Hematopoietic multipotent progenitor cell treated with erythropoietin and hydrocortisone succinate and interleukin-3 and kit ligand, for 4 days (in vitro differentiated cells): Measurements from ENCODE around the gene CD248.

Source experiments
- DNase-seq: peaks from one replicate; pipeline ENCODE4 v3.0.0-alpha.2; 2015

CD248 gene

DNA sequence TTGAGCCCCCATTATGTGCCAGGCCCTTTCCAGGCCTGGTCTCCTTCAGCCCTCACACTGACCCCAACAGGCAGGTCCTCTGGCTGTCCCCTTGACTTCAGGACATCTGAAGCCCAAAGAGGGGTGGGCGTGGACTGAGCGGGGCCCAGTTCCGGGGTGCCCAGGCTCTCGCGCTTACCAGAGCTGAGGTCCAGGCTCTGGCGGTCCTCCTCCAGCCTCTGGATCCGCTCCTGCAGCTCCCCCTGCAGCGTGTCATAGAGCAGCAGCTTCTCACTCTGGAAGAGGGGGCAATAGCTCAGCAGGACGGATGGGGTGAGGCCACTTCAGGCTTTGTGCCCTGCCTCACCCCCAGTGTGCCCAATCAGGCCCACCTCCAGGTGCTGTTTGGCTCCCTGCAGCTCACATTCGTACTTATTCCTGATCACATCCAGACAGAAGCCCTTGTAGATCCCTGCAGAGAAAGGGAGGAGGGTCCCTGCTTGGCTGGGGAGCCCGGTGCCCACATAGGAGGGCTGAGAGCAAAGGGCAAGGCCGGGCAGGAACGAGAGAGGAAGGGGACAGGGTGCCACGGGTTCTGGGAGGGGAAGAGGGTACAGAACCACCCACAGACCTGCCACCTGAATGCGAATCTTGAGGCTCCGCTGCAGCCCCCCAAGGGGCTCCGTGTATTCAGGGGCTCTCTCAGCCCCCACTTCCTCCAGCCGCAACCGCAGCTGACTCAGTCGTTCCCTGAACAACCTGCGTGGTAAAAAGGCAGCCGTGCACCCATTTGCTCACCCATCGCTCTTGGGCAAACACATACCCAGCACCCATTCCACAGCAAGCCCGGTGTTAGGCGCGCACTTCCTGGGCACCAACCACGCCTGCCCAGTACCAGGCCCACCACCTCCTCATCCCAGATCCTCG lies 24.0 kb upstream of the CD248 start:
- DNase-seq, result no peak

DNA sequence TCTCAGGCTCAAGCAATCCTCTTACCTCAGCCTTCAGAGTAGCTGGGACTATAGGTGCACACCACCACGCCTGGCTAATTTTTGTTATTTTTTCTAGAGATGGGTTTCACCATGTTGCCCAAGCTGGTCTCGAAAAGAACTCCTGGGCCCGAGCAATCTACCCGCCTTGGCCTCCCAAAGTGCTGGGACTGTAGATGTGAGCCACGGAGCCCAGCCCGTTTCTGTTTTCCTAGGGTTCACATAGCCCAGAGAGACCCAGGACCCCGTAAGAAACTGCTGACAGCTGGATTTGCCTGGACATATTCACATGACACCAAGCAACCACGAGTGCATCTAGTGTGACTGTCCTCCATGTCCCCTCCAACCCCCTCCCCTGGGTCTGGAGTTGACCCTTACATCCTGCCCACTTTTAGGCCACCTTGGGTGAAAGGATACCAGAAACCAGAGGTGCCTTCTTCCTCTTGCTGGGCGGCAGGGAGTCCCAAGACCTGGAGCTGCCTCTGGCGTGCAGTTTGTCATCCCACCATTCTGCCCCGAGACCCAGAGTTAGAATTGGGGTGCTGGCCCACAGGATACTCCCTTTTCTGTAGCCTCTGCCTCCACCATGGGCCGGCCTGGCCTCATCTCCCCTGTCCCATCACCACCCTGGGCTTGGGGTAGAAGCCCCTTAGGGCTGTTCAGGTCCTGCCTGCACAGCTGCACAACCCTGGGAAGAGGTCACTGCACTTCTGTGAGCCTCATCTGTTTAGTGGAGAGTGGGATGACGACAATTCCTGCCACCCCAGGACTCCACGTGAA lies 23.0 kb upstream of the CD248 start:
- no peak for DNase-seq

DNA sequence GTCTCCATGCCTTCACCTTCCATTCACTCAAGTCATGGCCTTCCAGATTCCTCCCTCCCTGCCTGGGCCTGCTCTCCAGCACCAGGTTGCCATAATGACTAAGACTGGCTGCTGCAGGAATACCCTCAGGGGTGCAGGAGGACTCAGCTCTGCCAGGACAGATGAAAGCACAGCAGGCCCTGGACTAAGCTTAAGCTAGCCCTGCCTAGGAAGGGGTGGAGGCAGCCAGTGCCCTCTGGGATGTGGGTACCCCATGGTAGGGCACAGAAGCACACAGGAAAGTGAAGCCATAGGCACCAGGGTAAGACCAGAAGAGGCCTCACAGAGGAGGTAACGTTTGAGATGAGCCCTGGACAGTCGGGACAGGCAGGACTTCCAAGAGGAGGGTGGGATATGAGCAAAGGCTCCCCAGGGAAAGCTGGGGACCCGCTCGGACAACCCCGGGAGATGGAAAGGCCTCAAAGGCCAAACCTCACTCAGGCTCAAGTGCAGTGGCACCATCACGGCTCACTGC lies 22.4 kb upstream of the CD248 start:
- no peak for DNase-seq

DNA sequence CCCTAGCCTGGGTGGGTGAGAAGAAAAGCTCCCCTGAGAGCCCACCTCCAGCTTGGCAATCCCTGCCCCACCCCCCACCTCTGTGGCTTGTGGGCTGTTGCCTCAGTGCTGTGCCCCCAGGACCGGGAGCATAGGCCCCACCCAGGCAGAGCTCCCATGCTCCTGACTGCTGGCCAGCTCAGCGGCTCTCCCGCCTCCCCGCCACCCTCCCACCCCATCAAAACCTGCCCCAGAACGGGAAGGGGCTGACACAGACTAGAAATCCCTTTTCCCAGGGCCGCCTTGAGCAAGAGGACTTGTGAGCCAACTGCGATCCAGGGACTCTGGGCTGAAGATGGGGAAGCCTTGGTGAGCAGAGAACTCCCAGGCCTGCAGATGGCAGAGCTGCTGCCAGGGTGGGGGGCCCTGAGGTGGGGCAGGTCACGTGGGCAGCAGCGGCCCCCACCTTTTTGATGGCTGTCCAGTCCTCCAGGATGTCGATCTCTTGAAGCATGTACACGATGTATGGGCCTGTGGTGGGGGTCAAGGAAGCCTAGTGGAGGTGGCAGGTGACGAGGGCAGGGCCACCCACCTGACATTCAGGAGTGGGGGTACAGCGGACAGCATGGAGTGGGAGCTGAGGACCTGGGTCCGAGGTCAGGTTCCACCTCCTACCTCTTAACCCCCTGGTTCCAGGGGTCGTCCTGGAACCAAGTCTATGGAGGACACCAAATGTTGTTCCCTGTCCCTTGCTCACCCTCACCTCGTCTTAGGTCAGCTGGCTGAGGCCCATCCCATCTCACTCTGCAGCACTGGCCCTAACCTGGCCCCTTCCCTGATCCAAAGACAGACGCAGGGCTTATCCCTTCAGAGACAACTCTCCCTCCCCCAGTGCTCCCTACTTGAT lies 21.7 kb upstream of the CD248 start:
- no peak for DNase-seq

DNA sequence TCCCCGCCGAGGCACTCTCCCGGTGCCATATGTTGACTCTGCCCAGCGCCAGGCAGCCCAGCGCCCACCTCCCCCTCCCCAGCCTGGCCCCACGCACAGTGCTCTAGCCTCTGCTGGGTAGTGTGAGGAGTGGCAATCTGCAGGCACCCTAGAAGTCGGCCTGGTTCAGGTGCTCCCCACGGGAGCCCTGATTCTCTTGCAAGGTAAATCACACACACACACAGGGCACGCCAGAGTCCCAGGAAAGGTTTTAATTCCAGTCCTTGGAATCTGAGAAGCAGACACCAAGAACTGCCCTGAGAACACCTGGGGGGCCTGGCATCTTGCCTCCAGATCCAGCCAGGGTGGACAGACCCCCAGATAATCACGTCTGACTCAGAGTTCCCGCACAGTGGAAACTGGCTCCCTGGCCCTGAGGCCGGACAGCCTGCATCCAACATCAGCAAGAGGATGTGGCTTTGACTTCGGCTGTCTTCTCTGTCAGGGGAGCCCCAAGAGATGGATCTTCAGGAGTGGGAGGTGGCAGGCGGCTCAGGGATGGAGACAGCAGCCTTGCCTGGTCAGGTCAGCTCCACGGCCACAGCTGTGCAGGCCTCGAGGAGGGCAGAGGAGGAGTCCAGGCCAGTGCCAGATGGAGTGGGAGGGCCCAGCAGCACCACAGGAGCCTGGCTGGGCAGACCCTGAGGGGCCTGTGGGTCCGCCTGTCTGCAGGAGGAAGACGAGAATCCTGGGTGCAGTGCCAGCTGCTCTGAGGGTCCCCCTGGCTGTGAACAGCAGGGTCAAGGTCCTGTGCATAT lies 20.5 kb upstream of the CD248 start:
- no peak for DNase-seq

DNA sequence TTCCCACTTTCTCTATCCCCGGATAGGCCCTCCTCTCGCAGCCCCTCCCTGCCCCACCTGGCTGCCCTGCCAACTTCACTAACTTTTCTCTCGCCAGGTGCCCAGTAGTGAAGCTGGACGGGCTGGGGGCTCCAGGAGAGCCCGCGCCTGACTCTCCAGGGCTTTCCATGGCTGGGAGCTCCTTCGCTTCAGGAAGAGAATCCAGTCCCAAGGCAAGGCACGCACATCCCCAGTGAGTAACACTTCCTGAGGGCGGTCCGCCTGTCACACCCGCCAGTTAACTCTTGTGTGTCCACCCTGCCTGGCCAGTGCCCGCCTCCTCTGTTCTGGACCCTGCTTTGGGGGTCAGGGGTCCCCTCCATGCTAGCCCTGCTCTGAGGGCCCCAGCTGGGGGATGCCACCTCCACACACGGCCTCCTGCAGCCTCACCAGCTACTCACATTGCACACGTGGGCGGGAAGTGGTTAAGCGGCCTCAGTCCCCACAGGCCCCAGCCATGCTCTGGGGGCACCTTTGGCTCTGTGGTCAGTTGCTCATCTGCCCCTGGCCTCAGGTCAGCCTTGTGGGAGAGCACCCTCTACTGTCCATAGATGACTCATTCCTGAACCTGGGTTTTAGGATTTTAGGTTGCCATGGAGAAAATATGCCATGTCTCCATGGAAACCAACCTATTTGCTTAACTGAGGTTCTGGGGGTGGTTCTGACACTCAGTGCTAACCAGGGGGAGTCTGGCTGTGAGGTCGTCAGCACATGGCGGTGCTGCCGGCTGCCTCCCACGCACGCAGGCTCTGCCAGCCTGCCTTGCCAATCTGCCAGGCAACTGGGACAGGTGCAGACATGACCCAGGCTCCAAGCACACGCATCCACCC lies 19.6 kb upstream of the CD248 start, which contains the start of gene RIN1:
Gene RIN1 (minus strand): TSS at position 201 of the 869 bp plus-strand sequence. CDS start 32 bp downstream, at position 169.
- DNase-seq, result peak; percentile 79

DNA sequence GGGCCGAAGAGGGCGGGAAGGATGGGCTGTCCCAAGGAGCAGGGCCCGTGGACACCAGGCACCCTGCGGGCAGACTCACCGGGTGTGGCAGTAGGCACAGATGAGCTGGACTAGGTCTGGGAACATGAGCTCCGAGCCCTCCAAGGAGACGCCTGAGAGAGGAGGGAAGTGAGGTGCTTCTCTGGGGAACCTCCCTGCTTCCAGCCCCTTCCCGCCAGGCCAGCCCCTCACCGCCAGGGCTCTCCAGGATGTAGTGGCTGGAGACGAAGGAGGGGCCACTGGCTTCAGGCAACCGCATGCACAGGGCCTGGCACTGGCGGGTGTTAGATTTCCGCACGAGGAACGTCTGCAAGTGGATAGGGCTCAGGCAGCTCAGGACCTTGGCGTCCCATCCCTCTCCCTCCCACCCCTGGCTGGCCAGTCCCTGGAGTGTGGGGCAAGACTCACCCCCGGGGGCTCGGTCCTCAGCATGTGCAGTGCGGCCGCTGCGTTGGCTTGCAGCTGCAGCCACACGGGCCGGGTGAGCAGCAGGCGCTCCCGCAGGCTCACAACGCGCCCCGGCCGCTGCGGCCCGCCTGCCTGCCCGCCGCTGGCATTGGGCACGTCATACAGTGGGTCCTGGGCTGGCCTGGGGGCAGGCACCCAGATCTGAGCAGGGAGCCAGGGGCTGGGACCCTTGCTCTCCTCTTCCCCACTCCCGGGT lies 18.8 kb upstream of the CD248 start:
- DNase-seq, result peak; percentile 48

DNA sequence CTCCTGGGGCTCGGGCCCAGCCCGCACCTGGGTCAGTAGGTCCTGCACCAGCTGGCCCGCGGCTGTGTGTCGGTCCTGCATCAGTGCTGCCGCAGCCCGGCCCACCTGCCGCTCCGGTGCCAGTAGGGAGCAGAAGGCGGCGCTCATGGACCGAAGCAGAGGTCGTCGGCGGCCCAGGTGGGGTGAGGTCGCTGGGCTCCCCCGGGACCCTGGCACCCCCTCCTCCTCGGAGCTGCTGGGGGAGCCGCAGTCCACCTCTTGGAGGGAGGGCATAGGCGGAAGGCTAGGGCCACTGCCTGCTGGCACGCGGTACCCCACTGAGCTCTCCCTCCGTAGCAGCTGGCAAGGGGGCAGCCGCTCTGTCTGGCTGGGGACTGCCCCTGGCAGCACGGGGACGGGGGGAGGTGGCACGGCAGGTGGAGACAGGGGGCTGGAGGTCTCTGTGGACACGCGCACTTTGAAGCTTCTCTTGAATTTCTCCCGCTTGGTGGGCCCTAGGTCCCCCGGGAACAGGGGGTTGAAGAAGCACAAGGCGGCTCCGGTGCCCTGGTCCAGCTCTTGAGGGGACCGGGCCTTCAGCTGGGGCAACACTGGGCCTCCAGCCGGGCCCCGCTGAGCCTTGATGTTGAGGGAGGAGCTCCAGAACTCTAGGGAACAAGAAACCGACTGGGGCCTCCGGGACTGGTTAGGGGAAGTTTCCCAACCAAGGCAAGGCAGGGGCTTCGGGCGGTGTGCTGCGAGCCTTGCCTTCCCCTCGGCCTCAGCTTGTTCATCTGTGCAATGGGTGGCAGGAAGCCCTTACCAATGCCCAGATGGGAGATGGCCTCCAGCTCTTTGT lies 18.0 kb upstream of the CD248 start:
- DNase-seq, result no peak

DNA sequence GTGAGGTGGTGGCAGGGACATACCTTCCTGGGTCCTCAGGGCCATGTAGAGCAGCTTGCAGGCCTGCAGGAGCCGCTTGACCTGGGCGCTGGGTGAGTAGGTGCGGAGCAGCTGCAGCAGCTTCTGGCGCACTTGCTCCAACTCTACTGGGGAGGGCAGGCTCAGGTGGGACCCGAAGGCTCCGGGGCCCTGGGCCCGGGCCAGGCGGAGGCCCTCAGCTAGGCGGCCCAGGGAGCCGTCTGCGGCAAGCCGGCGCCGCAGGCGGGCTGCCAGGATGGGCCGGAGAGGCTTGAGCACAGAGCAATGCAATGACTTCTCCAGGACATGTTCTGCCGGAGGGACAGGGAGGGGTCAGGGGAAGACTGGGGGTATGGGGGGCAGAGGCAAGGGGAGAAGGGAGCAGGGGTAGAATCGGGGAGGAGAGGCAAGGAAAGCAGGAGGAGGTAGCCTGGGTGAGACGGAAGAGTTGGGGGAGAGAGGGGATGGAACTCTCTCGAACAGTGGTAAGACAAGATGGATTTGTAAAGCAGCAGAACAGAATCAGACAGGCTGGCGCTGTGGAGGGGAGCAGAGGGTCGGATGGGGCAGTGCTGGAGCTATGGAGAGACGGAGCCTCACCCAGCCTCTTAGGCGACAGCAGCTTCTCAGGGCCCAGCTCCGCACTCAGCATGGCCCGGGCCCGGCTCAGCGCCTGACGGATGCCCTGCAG lies 17.2 kb upstream of the CD248 start:
- no peak for DNase-seq

DNA sequence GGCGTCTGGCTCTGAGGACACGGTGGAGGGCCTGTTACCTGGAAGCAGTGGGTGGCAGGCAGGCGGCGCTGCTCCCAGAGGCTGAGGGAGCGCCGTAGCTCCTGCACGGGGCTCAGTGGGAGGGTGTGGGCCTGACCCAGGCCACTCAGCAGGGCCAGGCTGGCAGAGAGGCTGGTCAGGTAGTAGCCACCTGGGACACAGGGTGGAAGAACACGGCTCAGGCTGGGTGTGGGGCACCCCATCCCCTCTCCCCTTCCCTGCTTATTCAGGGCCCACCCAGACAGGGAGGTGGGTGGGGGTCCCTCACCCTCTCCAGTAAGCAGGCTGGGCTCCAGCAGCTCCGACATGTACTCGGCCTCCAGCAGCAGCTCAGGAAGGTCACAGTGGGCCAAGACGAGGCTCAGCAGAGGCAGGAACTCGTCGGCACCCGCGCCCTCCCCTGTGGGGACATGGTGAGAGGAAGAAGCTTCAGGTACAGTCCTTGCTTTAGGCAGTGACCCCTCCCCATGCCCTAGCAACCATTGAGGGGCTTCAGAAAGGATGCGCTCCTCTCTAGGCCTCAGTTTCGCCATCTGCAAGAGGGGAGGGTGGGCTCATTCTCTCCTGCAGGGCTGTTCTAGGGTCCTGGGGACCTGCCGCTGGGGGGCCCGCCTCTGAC lies 16.5 kb upstream of the CD248 start:
- no peak for DNase-seq

DNA sequence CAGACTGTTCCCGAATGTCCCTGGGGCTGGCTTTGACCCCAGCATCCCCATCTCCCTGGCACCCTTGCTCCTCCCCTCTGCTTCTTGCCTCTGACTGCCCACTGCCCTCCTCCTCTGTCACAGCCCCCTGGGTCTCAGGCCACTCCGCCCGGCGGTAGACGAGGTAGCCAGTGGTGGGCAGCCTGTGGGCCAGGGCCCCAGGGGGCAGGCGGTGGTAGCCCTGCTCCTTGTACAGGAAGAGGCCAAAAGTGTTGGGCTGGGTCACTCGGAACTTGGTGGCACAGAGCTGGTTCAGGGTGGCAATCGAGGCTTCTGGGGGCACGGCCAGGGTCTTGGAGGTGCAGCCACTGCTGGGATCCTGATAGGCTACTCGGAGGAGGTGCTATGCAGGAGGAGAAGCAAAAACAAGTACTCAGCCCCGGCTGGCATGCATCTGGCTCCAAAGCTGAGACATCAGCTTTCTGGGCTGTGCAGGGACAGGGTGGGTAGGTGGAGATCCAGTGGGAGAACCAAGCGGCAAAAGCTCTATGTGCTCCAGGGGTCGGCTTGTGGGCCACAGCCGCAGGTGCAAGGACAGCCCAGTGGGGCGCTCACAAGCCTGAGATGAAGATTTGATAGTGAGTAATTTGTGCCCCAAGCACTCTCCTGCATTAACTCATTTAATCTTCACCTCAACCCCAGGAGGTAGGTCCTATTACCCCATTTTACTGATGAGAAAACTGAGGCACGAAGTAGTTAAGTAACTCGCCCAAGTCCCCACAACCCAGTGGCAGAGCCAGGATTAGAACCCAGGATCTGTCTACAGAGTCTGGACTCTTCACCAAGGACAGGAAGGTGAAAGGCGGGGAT lies 15.8 kb upstream of the CD248 start:
- no peak for DNase-seq

DNA sequence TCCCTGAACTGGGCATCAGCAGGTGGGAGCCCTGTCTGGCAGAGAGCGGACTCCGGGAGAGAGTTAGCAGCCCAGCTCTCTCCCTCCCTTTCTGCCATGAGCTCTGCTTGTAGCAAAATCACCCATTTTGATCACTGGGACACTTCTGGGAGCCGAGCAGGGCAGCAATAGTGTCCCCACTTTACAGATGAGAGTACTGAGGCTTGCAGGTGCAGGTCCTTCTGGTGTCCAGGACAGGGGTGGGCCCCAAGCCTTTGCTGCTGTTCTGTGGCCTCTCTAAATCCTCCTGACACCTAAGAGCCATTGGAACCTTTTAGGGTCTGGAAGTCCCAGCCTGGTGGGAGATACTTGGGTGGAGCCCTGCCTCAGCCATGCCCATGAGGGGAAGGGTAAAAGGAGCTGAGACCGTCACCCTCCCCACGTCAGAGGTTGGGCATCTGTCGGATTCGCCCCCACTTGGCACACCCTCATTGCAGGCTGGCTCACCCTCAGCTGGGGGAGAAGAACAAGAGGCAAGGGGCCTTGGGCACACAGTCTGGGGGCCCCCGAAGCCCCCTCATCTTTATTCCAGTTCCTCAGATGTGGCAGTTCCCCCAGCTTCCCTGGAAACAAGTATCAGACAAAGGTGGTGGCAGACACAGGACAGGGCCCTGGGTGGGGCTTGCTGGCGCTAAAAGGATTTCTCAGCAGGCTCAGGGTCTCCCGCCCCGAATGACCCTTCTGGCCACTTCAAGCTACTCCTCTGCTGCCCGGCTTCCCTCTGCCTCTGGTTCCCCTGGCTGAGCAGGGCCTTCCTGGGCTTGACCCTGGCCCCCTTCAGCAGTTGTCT lies 14.9 kb upstream of the CD248 start:
- no peak for DNase-seq

DNA sequence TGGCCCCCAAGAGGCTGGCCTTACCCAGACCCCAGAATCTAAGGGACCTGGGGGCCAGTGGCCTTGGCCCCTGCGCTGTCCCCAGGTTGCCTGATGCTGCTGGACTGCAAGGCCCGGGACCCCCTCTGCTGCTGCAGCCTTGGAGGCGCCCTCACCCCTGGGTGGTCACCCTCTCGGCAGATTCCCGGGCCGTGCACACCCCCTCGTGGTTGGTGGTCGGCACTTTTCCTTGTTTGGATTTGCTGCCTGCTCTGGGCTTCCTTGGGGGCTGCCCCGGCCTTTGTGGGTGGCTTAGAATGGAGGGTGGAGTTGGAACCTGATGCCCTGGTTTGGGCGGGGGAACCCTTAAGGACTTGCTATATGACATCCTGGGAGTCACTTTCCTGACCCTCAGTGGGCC lies 14.1 kb upstream of the CD248 start:
- no peak for DNase-seq

DNA sequence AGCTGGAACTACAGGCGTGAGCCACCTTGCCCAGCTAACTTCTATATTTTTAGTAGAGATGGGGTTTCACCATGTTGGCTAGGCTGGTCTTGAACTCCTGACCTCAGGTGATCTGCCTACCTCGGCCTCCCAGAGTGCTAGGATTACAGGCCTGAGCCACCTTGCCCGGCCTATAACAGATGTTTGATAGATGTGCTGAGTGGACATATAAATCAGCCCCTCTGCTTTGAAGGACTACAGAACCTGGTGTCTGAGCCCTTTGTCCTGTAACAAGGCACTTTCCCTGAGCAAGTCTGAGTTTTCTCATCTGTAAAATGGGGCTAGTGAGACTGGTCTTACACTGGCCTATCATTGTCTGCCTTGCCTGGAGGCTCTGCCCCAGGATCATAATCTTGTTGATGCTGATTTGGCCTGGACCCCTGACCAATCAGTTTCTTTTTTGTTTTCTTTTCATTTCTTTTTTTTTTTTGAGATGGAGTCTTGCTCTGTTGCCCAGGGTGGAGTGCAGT lies 12.4 kb upstream of the CD248 start:
- DNase-seq, result no peak

DNA sequence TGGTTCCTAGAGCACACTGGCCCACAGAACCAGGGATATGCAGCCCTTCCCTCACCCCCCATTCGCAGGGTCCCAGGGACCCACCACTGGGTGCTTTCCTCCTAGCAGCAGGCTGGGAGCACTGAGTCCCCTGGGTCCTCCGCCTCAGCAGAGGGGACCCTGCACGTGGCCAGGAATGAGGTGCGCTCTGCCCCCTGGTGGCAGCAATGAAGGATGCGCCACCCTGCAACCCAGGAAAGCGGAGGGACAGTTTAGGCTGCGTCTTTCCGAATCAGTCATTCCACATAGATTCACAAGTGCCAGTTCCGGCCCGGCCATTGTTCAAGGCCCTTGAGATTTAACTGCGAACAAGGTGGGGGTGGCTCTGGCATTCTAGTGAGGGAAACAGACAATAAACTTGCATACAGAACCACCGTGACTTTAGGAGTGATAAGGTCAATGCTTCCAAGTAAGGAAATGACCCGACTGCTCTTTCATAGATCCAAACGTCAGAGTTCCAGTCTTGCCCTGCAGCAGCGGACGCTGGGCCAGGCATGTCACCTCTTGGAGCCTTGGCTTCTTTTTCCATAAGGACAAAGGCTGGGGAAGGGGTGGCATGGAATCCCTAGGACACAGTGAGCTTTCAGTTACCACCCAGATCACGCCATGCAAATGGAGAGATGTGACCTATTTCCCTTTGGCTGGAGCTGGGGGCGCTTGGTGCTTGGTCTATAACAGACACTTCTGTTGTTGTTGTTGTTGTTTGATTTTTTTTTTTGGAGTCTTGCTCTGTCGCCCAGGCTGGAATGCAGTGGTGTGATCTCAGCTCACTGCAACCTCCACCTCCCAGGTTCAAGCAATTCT lies 11.7 kb upstream of the CD248 start:
- peak; percentile 90 for DNase-seq
